Measurements from ENCODE around the gene SGPL1.

The SGPL1 gene

GRCh38 chr10:70781461-70782051, 34.2 kb upstream of the SGPL1 start:
- DNase-seq: no peak

- DNase-seq: no peak
Measured at GRCh38 chr10:70782086-70782745, 33.5 kb upstream of the SGPL1 start.

- DNase-seq: no peak
Measured at GRCh38 chr10:70782746-70783680, 32.7 kb upstream of the SGPL1 start.

- no peak for DNase-seq
Measured at GRCh38 chr10:70784016-70784415, 31.7 kb upstream of the SGPL1 start.

- DNase-seq: no peak
Measured at GRCh38 chr10:70784471-70784870, 31.3 kb upstream of the SGPL1 start.

GRCh38 chr10:70785190-70785589, 30.6 kb upstream of the SGPL1 start, which contains the start of gene TBATA:
TSS of gene TBATA (minus strand) at chr10:70785377. CDS start at chr10:70783379, 1,998 bp downstream.
- DNase-seq: no peak

GRCh38 chr10:70786799-70787415, 28.8 kb upstream of the SGPL1 start:
- DNase-seq: peak in 1 of 2 experiments; percentile 19

GRCh38 chr10:70791386-70792039, 24.2 kb upstream of the SGPL1 start:
- DNase-seq: no peak

GRCh38 chr10:70795613-70796012, 20.1 kb upstream of the SGPL1 start:
- DNase-seq: no peak

- DNase-seq: no peak
Measured at GRCh38 chr10:70797840-70798239, 17.9 kb upstream of the SGPL1 start.

- DNase-seq: no peak
Measured at GRCh38 chr10:70799124-70799523, 16.6 kb upstream of the SGPL1 start.

- no peak for DNase-seq
Measured at GRCh38 chr10:70801854-70802253, 13.9 kb upstream of the SGPL1 start.

GRCh38 chr10:70803775-70804420, 11.8 kb upstream of the SGPL1 start:
- no peak for DNase-seq

- no peak for DNase-seq
Measured at GRCh38 chr10:70804421-70804808, 11.3 kb upstream of the SGPL1 start.

GRCh38 chr10:70805619-70806215, 10.0 kb upstream of the SGPL1 start:
- DNase-seq: no peak

GRCh38 chr10:70806841-70807240, 8.9 kb upstream of the SGPL1 start:
- DNase-seq: no peak

- no peak for DNase-seq
Measured at GRCh38 chr10:70807556-70807955, 8.2 kb upstream of the SGPL1 start.

- DNase-seq: no peak
Measured at GRCh38 chr10:70809011-70809611, 6.6 kb upstream of the SGPL1 start.

- no peak for DNase-seq
Measured at GRCh38 chr10:70809726-70810125, 6.0 kb upstream of the SGPL1 start.

- no peak for DNase-seq
Measured at GRCh38 chr10:70810967-70811366, 4.8 kb upstream of the SGPL1 start.

- DNase-seq: no peak
Measured at GRCh38 chr10:70811881-70812280, 3.9 kb upstream of the SGPL1 start.
